HepG2 (cell line): ENCODE measurements around the gene TECPR1. TPM values are rescaled to one million over a fixed set of nuclear protein-coding genes. Genes with fewer than 3 reads are reported as not detected.

Experiments
- ELF1 ChIP-seq: sonication (generic); formaldehyde crosslinking; IDR thresholded peaks from 2 replicates; pipeline ENCODE4 v1.4.0; 2020; ENCODE audit warnings: missing genetic modification reagents
- HIVEP1 ChIP-seq: sonication (generic); formaldehyde crosslinking; IDR thresholded peaks from 2 replicates; pipeline ENCODE4 v1.4.0; 2020; ENCODE audit warnings: mild to moderate bottlenecking, missing genetic modification reagents
- HNF4G ChIP-seq, 2 experiments: sonication (generic) in 1 of 2; formaldehyde crosslinking in 1 of 2; IDR thresholded peaks; 2 replicates each; pipeline versions ENCODE4 v1.4.0 to v1.6.1; 2011 to 2020; ENCODE audit warnings: borderline replicate concordance in 2 of 2, low read depth in 2 of 2, mild to moderate bottlenecking in 2 of 2, low read length in 1 of 2, missing genetic modification reagents in 1 of 2, moderate library complexity in 1 of 2
- PAF1 ChIP-seq: IDR thresholded peaks from 2 replicates; pipeline ENCODE4 v1.6.1; 2016; ENCODE audit warnings: missing genetic modification reagents, missing compliant biosample characterization
- SUZ12 ChIP-seq: fragments of 150-350 bp; IDR thresholded peaks from 2 replicates; pipeline ENCODE4 v1.6.1; 2014; ENCODE audit warnings: low read depth, low read length
- TEAD3 ChIP-seq: optimal IDR thresholded peaks from 2 replicates; pipeline ENCODE3; 2016; ENCODE audit warnings: borderline replicate concordance
- TP53 ChIP-seq: sonication (generic); formaldehyde crosslinking; conservative IDR thresholded peaks from 2 replicates; pipeline ENCODE4 v1.4.0; 2020; ENCODE audit warnings: missing genetic modification reagents
- ZNF136 ChIP-seq: sonication (generic); formaldehyde crosslinking; IDR thresholded peaks from 2 replicates; pipeline ENCODE4 v1.8.1; 2022; ENCODE audit warnings: low read depth, mild to moderate bottlenecking, moderate library complexity, missing genetic modification reagents
- ZSCAN12 ChIP-seq: sonication (generic); formaldehyde crosslinking; IDR thresholded peaks from 2 replicates; pipeline ENCODE4 v1.9.0; 2021; ENCODE audit warnings: mild to moderate bottlenecking, missing genetic modification reagents
- polyA plus RNA-seq, 8 experiments: library from polyadenylated mRNA; depleted of rRNA in 3 of 8; stranded (reverse) in 7 of 8; unstranded in 1 of 8; fragments of >200 nt; fragmentation: Illumina TruSeq in 4 of 8; extraction: Trizol in 4 of 8; gene quantifications; 2 replicates each; pipeline versions ENCODE4 v1.2.1 to v1.2.3, GENCODE V29; 2011 to 2016; ENCODE audit warnings: low read depth in 4 of 8, missing spikeins in 1 of 8, mixed read lengths in 1 of 8; ENCODE audit not compliant: insufficient read depth in 1 of 8
- total RNA-seq, 5 experiments: library from RNA; depleted of rRNA; stranded (reverse); fragments of >200 nt; fragmentation: Illumina TruSeq; extraction: Trizol; gene quantifications; 2 replicates each; pipeline ENCODE4 v1.2.3, GENCODE V29; 2016; ENCODE audit warnings: low read depth in 1 of 5
- TF ChIP-seq, protein P1 (sequence below): sonication (generic); formaldehyde crosslinking; IDR thresholded peaks from 2 replicates; pipeline ENCODE4 v1.8.0; 2022; ENCODE audit warnings: mild to moderate bottlenecking, missing genetic modification reagents
- TF ChIP-seq, protein P2 (sequence below): sonication (generic); formaldehyde crosslinking; IDR thresholded peaks from 2 replicates; pipeline ENCODE4 v1.5.1; 2020; ENCODE audit warnings: mild to moderate bottlenecking, missing genetic modification reagents, moderate library complexity
- TF ChIP-seq, protein P3 (sequence below): sonication (generic); formaldehyde crosslinking; IDR thresholded peaks from 2 replicates; pipeline ENCODE4 v1.8.1; 2023; ENCODE audit warnings: mild to moderate bottlenecking, missing genetic modification reagents

TECPR1 gene
- total and polyA plus RNA-seq, 2 of the 13 experiments (the other 11 are each of a cell fraction or from before 2014, with no cell fraction given) = 2.3 to 6.3 TPM

DNA sequence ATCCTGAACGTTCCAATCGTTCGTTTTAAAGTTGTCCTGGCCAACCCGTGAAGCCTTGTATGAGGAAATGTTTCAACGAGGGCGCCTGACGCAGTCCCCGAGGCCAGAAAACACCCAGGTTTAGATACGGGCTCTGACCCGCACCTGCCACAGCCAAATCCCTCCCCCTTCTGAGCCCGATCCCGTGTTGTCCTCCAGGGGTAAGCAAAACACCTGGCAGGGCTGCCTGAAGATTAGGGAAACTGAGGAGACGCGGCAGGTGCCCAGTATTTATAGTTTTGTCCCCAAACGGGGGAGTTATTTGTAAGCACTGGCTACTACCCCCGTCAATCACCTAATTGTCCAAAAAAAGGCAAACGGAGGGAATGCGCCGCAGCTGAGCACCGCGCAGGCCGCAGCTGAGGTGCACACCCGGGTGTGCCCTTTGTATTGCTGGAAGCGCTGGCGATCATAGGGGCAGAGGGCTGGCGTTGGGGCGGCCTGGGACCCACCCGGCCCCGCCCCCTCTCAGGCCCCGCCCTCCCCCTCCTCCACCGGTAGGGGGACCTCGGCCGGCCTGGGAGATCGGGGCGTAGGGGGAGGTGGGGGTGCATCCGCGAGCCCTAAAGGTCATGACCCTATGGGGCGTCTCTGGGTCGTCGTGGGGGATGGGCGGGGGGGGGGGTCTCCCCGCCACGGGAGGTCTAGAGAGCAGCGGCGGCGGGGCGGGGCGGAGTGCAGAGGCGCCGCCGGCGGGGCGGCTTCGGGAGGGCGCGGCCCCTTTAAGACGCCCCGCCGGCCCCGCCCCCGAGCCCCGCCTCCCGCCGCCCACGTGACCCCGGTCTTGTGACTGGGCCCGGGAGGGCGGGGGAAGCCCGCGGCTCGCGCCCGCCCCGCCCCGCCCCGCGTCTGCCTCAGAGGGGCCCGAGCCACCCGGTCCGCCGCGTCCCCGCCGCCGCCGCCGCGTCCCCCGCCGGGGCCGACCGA, 29.0 kb upstream of the TECPR1 start, which contains the start of gene BRI3 (continued):
- TF ChIP-seq SUZ12 (no peak), HIVEP1 (CRISPR knock-in tag) (no peak), TEAD3 (CRISPR knock-in tag) (peak; percentile 40), TP53 (peak; percentile 60; the same call in 1 of the 2 replicates), ELF1 (peak; percentile 24; the same call in 1 of the 2 replicates), ZNF136 (CRISPR knock-in tag) (no peak), PAF1 (CRISPR knock-in tag) (no peak), HNF4G (IDR thresholded peaks at IDR 0.05; ENCODE audit: borderline replicate concordance, low read depth, low read length) (peak; percentile 35; the same call in 1 of the 2 replicates), HNF4G (CRISPR knock-in tag; IDR thresholded peaks at IDR 0.05; ENCODE audit: borderline replicate concordance, low read depth) (no peak), ZSCAN12 (CRISPR knock-in tag) (0 out of 2 replicates have a peak, but pooled peaks have one; percentile 32)
- TF ChIP-seq, protein P1, sequence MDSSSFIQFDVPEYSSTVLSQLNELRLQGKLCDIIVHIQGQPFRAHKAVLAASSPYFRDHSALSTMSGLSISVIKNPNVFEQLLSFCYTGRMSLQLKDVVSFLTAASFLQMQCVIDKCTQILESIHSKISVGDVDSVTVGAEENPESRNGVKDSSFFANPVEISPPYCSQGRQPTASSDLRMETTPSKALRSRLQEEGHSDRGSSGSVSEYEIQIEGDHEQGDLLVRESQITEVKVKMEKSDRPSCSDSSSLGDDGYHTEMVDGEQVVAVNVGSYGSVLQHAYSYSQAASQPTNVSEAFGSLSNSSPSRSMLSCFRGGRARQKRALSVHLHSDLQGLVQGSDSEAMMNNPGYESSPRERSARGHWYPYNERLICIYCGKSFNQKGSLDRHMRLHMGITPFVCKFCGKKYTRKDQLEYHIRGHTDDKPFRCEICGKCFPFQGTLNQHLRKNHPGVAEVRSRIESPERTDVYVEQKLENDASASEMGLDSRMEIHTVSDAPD (CRISPR knock-in tag) = no peak
- TF ChIP-seq, protein P2, sequence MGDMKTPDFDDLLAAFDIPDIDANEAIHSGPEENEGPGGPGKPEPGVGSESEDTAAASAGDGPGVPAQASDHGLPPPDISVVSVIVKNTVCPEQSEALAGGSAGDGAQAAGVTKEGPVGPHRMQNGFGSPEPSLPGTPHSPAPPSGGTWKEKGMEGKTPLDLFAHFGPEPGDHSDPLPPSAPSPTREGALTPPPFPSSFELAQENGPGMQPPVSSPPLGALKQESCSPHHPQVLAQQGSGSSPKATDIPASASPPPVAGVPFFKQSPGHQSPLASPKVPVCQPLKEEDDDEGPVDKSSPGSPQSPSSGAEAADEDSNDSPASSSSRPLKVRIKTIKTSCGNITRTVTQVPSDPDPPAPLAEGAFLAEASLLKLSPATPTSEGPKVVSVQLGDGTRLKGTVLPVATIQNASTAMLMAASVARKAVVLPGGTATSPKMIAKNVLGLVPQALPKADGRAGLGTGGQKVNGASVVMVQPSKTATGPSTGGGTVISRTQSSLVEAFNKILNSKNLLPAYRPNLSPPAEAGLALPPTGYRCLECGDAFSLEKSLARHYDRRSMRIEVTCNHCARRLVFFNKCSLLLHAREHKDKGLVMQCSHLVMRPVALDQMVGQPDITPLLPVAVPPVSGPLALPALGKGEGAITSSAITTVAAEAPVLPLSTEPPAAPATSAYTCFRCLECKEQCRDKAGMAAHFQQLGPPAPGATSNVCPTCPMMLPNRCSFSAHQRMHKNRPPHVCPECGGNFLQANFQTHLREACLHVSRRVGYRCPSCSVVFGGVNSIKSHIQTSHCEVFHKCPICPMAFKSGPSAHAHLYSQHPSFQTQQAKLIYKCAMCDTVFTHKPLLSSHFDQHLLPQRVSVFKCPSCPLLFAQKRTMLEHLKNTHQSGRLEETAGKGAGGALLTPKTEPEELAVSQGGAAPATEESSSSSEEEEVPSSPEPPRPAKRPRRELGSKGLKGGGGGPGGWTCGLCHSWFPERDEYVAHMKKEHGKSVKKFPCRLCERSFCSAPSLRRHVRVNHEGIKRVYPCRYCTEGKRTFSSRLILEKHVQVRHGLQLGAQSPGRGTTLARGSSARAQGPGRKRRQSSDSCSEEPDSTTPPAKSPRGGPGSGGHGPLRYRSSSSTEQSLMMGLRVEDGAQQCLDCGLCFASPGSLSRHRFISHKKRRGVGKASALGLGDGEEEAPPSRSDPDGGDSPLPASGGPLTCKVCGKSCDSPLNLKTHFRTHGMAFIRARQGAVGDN (CRISPR knock-in tag) = peak; percentile 73
- TF ChIP-seq, protein P3, sequence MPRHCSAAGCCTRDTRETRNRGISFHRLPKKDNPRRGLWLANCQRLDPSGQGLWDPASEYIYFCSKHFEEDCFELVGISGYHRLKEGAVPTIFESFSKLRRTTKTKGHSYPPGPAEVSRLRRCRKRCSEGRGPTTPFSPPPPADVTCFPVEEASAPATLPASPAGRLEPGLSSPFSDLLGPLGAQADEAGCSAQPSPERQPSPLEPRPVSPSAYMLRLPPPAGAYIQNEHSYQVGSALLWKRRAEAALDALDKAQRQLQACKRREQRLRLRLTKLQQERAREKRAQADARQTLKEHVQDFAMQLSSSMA (CRISPR knock-in tag) = peak; percentile 54; the same call in 1 of the 2 replicates
